VCaP (cell line): ENCODE measurements around the gene UFM1.

ENCODE experiments used
- H3K27ac ChIP-seq: fragments of 450-650 bp; 2 replicates; pipeline ENCODE4 v1.5.1; 2017
- CTCF ChIP-seq: fragments of 450-650 bp; conservative IDR thresholded peaks from 2 replicates; pipeline ENCODE4 v1.5.1; 2017; ENCODE audit warnings: mild to moderate bottlenecking, moderate library complexity

The UFM1 gene

GRCh38 chr13:38385153-38385891 lies 35.7 kb downstream of the UFM1 start:
- TF ChIP-seq CTCF, result no peak
- no peak overlapping the region for H3K27ac ChIP-seq

GRCh38 chr13:38386421-38386820 lies 36.8 kb downstream of the UFM1 start:
- no peak overlapping the region for H3K27ac ChIP-seq
- no peak for TF ChIP-seq CTCF

GRCh38 chr13:38391341-38391740 lies 41.7 kb downstream of the UFM1 start:
- no peak for TF ChIP-seq CTCF
- no peak overlapping the region for H3K27ac ChIP-seq

- TF ChIP-seq CTCF, result no peak
- H3K27ac ChIP-seq, result no peak overlapping the region
Measured at GRCh38 chr13:38394777-38395496, 45.3 kb downstream of the UFM1 start.

GRCh38 chr13:38395497-38395788 lies 45.8 kb downstream of the UFM1 start:
- TF ChIP-seq CTCF, result no peak
- no peak overlapping the region for H3K27ac ChIP-seq

GRCh38 chr13:38398711-38399493 lies 49.3 kb downstream of the UFM1 start:
- no peak for TF ChIP-seq CTCF
- H3K27ac ChIP-seq, result no peak overlapping the region

GRCh38 chr13:38399535-38399934 lies 49.9 kb downstream of the UFM1 start:
- TF ChIP-seq CTCF, result no peak
- H3K27ac ChIP-seq, result no peak overlapping the region
